GM12801 (cell line): ENCODE results near the gene DYNC1I1.

Experiments
- CTCF ChIP-seq: IDR thresholded peaks from one replicate; pipeline ENCODE4 v1.5.1; 2011; ENCODE audit warnings: control low read depth; ENCODE audit not compliant: insufficient read length; ENCODE audit errors: extremely low read depth

The DYNC1I1 gene

GRCh38 chr7:95950698-95951097 lies 178.3 kb downstream of the DYNC1I1 start:
- no peak for TF ChIP-seq CTCF

GRCh38 chr7:95951531-95951930 lies 179.2 kb downstream of the DYNC1I1 start:
- no peak for TF ChIP-seq CTCF

GRCh38 chr7:95951997-95952795 lies 179.8 kb downstream of the DYNC1I1 start:
- no peak for TF ChIP-seq CTCF

- no peak for TF ChIP-seq CTCF
These were observed 180.5 kb downstream of the DYNC1I1 start for GRCh38 chr7:95952851-95953250.

GRCh38 chr7:95955748-95956147 lies 183.4 kb downstream of the DYNC1I1 start:
- TF ChIP-seq CTCF, result no peak

GRCh38 chr7:95957510-95957909 lies 185.2 kb downstream of the DYNC1I1 start:
- TF ChIP-seq CTCF, result no peak

GRCh38 chr7:95960706-95961244 lies 188.4 kb downstream of the DYNC1I1 start:
- no peak for TF ChIP-seq CTCF
